ENCODE results near the gene RNF223. TPM values are rescaled to one million over a fixed set of nuclear protein-coding genes. Genes with fewer than 3 reads are reported as not detected.
A peak's percentile ranks its signal among the peaks of the same experiment; 100 is the strongest.

The RNF223 gene
- polyA plus RNA-seq, 2 of the 4 experiments (the other 2 are of a cell fraction) = 0.08 TPM; not detected in 1

GRCh38 chr1:1063945-1064831 lies 9.9 kb downstream of the RNF223 start (continued):
- TF ChIP-seq, protein P1, sequence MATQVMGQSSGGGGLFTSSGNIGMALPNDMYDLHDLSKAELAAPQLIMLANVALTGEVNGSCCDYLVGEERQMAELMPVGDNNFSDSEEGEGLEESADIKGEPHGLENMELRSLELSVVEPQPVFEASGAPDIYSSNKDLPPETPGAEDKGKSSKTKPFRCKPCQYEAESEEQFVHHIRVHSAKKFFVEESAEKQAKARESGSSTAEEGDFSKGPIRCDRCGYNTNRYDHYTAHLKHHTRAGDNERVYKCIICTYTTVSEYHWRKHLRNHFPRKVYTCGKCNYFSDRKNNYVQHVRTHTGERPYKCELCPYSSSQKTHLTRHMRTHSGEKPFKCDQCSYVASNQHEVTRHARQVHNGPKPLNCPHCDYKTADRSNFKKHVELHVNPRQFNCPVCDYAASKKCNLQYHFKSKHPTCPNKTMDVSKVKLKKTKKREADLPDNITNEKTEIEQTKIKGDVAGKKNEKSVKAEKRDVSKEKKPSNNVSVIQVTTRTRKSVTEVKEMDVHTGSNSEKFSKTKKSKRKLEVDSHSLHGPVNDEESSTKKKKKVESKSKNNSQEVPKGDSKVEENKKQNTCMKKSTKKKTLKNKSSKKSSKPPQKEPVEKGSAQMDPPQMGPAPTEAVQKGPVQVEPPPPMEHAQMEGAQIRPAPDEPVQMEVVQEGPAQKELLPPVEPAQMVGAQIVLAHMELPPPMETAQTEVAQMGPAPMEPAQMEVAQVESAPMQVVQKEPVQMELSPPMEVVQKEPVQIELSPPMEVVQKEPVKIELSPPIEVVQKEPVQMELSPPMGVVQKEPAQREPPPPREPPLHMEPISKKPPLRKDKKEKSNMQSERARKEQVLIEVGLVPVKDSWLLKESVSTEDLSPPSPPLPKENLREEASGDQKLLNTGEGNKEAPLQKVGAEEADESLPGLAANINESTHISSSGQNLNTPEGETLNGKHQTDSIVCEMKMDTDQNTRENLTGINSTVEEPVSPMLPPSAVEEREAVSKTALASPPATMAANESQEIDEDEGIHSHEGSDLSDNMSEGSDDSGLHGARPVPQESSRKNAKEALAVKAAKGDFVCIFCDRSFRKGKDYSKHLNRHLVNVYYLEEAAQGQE (IDR thresholded peaks at IDR 0.05) = no peak
- TF ChIP-seq NFE2L2 (conservative IDR thresholded peaks at IDR 0.05; ENCODE audit: low read length) (no peak), USF2 (IDR thresholded peaks at IDR 0.05) (no peak), EHMT2 (IDR thresholded peaks at IDR 0.05; ENCODE audit: low read depth) (no peak), RFX5 (IDR thresholded peaks at IDR 0.05) (no peak), PHF8 (IDR thresholded peaks at IDR 0.05; ENCODE audit: borderline replicate concordance, low read depth) (no peak), HOXB13 (CRISPR knock-in tag; IDR thresholded peaks at IDR 0.05; ENCODE audit: low read depth) (no peak), RNF2 (IDR thresholded peaks at IDR 0.05; ENCODE audit: borderline replicate concordance, low read depth) (no peak), MAFK (IDR thresholded peaks at IDR 0.05; ENCODE audit: partially characterized antibody) (no peak), CHD2 (IDR thresholded peaks at IDR 0.05; ENCODE audit: low read length, partially characterized antibody) (no peak), BHLHE40 (IDR thresholded peaks at IDR 0.05; ENCODE audit: low read depth, low read length) (no peak), NR3C1 (IDR thresholded peaks at IDR 0.05) (no peak), EHF (CRISPR knock-in tag; IDR thresholded peaks at IDR 0.05) (no peak), GATA3 (IDR thresholded peaks at IDR 0.05; ENCODE audit: borderline replicate concordance) (no peak), SREBF2 (IDR thresholded peaks at IDR 0.05) (no peak), MAZ (IDR thresholded peaks at IDR 0.05; ENCODE audit: borderline replicate concordance, low read depth, low read length) (no peak), KDM5A (IDR thresholded peaks at IDR 0.05) (no peak), KDM1A (IDR thresholded peaks at IDR 0.05; ENCODE audit: low read depth) (no peak), CBX8 (IDR thresholded peaks at IDR 0.05) (no peak), RARB (CRISPR knock-in tag; IDR thresholded peaks at IDR 0.05) (no peak), ZFP36 (IDR thresholded peaks at IDR 0.05; ENCODE audit: borderline replicate concordance, partially characterized antibody) (no peak), ZSCAN20 (CRISPR knock-in tag; IDR thresholded peaks at IDR 0.05) (no peak), TFCP2L1 (CRISPR knock-in tag; IDR thresholded peaks at IDR 0.05) (no peak), HES2 (IDR thresholded peaks at IDR 0.05) (no peak), NPAS2 (CRISPR knock-in tag; IDR thresholded peaks at IDR 0.05; ENCODE audit: borderline replicate concordance) (no peak)
- TF ChIP-seq, protein P2, sequence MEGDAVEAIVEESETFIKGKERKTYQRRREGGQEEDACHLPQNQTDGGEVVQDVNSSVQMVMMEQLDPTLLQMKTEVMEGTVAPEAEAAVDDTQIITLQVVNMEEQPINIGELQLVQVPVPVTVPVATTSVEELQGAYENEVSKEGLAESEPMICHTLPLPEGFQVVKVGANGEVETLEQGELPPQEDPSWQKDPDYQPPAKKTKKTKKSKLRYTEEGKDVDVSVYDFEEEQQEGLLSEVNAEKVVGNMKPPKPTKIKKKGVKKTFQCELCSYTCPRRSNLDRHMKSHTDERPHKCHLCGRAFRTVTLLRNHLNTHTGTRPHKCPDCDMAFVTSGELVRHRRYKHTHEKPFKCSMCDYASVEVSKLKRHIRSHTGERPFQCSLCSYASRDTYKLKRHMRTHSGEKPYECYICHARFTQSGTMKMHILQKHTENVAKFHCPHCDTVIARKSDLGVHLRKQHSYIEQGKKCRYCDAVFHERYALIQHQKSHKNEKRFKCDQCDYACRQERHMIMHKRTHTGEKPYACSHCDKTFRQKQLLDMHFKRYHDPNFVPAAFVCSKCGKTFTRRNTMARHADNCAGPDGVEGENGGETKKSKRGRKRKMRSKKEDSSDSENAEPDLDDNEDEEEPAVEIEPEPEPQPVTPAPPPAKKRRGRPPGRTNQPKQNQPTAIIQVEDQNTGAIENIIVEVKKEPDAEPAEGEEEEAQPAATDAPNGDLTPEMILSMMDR (IDR thresholded peaks at IDR 0.05) = peak; percentile 78
